ENCODE results near the gene STXBP2.

DNA sequence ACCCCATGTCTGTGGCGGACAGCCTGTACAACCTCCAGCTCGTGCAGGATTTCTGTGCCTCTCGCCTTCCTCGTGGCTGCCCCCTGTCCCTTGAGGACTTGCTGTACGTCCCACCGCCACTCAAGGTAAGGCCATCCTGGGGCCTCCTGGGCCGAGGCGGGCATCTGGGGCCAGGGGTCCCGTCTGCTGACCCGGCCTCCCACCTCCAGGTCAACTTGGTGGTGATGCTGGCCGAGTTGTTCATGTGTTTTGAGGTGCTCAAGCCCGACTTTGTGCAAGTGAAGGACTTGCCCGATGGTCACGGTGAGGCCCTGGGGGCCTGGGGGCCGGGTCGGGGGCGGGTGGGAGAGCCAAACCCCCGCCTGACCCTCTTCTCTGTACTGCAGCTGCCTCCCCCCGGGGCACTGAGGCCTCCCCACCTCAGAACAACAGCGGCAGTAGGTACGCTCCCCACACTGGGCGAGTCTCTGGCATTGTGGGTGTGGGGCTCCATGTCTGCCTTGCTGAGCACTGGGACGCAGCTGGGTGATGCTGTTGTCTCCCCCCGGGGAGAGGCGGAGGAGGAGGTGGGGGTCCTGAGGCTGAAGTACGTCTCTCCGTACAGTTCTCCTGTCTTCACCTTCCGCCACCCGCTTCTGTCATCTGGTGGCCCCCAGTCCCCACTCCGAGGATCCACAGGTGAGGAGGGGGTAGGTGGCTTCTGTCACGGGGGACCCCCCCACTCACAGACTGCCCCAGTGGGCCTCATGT is 26.2 kb upstream of the STXBP2 start:
- no peak for TF ChIP-seq CTCF (IDR thresholded peaks at IDR 0.05)
- TF ChIP-seq POLR2AphosphoS5 (IDR thresholded peaks at IDR 0.05; ENCODE audit: low read depth, low read length) = no peak
- no peak for TF ChIP-seq SIN3A (IDR thresholded peaks at IDR 0.05; ENCODE audit: borderline replicate concordance, insufficient read depth, low read depth, low read length)
